Limb (tissue), 2 donors: Measurements from ENCODE around the gene CMTM3.
"Not testable (repeated sequence)": the region's sequence is repeated elsewhere in the genome, so short reads cannot be mapped to it uniquely, and the experiment has no call there.

ENCODE experiments used
- DNase-seq, 2 donors: peaks; one replicate each; pipeline ENCODE4 v3.0.0-alpha.2; 2016; ENCODE audit errors: extremely low spot score in 2 of 2

The CMTM3 gene

DNA sequence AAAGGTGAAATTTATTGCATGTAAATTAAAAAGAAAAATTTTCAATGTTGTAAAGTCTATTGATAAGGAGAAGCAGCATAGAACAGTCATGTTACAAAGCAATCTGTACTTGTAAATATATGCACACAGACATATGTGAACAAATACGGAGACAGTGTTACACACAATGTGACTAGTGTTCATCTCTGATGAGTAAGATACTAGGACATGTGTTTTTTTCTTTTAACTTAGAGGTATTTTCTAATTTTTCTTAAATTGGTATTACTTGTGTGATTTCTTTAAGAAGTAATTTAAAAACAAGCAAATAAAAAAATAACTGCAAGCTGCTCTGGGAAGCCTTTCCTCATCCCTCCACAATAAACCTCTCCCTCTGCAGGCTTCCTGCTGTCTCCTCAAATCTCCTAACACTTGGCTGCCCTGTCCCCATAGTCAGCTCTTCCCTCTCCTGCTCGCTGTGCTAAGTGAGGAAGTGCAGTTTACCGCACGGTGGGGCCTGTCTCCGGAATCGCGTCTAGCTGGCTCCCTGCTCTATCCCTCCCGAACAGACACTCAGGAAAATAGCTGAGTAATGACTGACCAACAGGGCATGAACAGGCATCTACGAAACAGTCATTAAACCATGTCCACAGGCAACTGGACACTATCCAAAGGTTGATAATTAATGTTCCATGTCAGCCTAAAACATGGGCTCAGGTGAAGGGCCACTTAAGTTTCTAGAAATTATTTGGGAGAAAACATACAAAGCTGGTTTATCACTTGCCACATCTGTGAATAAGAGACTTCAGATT, 56.1 kb downstream of the CMTM3 start:
- DNase-seq, result peak; percentile 54

DNA sequence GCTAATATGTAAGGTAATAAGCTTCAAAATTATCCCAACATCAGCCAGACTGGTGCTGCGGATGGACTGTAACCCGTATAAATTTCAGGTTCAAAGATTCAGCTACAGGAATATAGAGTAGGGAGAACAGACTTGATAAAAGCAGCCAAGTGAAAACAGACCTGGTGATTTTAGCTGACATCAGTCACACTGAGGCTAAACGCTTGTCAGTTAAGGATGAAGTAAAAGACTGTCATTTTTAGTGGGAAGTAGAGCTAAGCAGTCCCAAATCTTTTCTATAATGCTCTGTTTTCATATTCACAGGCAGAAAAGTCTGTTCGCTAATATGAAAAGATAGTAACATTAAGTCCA, 56.7 kb downstream of the CMTM3 start:
- no peak for DNase-seq

DNA sequence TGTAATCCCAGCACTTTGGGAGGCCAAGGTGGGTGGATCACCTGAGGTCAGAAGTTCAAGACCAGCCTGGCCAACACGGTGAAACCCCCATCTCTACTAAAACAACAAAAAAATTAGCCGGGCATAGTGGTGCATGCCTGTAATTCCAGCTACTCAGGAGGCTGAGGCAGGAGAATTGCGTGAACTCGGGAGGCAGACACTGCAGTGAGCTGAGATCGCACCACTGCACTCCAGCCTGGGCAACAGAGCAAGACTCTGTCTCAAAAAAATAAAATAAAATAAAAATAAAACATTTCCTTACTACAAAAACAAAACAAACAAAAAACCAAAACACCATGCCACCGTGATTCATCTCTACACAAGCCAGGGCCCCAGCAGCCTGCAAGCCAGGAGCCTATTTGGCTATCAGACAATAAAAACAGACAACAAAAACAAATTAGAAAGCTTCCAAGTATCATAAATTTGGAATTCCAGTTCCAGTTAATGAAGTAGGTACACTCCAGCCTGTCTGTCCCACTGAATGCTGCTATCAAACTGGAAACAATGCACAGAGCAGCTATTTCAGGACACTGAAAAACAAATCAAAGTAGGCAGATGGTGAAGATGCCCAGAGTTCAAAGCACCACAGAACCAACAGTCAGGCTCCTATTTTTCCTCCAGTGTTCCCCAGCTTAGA, 57.3 kb downstream of the CMTM3 start:
- DNase-seq, result not testable (repeated sequence)

DNA sequence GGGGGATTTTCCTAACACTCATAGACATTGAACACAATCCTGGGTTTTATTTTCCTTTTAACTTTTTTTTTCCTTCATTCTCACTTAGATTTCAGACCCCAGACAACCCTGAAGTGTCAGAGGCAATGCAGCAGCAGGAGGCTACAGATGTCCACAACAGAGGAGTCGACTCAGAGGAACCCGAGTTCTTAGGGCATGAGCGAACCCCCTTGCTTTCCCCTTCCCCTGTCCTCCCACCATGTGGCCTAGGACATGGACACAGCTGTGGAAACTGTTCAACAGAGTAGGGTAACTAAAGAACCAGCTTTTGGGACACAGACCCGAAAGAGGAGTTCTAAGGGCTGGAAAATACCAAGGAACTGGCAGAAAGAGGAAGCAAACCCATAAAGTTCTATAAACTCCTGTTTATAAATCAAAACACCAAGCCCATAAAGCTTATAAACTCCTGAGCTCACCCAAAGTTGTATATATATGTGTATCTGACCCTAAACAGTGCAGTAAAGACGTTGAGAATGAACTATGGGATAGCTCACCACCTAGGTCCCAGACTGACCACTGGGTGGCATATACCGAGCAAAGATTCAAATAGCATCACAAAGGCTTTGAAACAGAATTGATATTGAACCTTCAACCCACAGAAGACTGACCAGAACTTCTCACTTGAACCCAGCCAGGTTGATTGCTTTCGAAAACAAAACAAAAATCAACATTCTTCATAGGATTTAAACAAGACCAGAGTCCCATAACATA, 58.1 kb downstream of the CMTM3 start:
- DNase-seq, result no peak
